ENCODE data around the gene NEUROG2.

DNA sequence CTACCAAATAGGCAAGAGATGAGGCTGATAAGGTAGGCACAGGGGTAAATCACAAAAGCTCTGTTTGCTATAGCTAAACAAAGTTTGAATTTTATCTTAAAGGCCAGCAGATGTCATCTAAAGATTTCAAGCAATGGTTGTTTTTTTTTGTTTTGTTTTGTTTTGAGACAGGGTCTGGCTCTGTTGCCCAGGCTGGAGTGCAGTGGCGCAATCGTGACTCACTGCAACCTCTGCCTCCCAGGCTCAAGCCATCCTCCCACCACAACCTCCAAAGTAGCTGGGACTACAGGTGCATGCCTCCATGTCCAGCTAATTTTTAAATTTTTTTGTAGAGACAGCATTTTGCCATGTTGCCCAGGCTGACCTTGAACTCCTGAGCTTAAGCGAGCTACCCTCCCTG is 43.1 kb upstream of the NEUROG2 start:
- TF ChIP-seq POLR2A (IDR thresholded peaks at IDR 0.05; ENCODE audit: low read length) (no peak), GATA1 (IDR thresholded peaks at IDR 0.05; ENCODE audit: low read depth, low read length) (no peak)
